ENCODE data around the gene TBC1D10A.

TBC1D10A gene

DNA sequence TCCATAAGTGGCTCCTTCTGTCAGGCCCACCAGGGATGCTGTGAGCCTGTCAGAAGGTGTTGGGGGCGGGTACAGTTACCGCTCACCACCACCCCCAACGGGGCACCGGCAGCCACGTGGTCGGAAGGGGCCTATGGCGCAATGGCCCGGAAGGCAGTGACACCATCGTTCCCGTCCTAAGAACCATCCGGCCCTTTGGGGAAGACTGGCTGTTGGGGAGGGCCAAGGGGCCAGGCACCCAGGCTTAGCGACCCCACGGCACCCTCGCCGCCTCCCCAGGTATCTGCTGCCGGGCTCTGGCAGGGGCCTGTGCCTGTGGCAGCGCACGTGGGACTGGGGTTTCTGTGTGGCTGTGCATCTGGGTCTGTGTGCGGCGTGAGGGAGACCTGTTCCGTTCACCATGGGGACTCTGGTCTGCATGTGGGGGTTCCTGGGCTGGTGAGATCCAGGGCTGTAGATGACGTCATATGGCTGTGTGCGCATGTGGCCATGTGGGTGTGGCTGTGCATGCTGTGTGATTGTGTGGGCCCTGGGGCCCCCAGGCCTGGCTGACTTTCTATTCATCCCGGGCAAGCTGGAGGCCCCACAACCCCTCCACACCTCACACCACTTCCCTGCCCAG, 60.8 kb downstream of the TBC1D10A start:
- DNase-seq (ENCODE audit: low spot score): no peak

DNA sequence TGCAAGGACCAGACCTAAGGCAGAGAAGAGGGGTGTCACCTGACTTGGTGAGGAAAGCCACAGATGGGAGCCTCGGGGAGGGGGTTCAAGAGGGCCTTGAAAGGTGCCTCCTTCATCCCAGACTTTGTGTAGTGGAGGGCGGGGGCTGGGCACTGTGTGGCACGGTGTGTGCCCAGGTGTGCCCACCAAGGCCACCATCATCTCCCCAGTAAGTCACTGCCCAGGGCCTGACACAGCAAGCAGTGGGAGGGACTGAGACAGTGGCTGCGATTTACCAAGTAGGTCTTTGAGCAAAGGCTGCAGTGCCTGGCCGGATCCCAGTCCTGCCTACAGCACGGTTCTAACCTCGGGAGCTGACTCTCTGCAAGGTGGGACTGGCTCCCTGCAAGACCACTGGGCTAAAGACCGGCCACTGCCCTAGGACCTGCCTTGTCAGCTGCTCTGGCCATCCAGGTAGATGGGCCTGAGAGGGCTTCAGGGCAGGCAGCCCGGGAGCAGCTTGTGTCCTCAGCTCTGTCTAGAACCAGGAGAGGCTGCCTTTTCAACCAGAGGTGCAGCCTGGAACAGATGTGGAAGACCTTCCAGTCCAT, 61.5 kb downstream of the TBC1D10A start:
- DNase-seq (ENCODE audit: low spot score): no peak

DNA sequence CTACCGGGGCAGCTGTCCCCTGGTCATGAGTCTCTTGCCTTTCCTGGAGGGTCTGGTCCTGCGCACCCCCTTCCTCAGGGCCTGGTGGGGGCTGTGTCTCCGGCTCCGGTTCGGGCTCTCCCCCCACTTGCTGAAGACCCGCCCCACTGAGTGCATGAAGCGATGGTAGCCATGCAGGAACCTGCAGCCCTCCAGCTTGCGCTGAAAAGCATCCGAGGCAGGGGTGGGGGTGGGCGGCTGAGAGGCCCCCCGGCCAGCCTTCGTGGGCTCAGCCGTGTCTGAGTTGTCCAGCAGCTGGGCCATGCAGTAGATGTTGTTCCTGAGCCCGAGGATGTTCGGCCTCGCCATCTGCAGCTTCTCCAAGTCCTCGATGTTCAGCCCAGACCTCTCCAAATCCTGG, 62.9 kb downstream of the TBC1D10A start:
- DNase-seq (ENCODE audit: low spot score): no peak

DNA sequence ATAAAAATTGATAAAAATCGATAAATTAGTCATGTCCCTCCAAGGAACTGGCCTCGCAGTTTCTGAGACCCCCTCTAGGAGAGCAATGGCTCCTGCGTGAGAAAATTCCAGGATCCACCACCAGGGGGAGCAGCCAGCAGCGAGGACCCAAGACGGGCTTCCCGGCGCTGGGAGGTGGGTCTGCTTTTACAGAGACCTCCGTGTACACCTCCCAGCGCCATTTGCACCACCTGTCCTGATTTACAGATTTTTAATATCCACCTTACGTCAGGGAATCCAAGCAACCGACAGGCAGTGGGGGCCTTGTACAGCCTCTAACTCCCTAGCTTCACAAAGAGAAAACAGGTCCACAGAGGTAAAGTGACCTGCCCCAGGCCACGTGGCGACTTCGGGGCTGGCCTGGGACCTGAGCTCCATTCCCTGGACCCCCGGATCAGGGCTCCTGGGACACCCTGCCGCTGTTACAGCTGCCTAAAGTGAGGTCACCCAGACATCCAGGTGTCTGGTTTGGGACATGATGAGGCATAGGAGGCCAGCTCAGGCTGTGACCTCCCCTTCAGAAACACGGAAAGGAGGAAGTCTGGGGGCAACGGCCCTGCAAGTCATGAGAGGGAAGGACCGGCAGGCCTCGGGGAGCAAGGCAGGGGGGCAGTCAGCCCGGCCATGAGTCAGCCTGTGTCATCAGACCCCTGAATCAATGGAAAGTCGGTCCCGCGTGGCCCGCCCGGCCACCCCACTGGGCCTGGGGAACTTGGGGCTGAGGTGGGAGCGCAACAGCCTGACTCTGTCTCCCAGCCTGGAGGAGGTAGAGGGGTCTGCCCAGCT, 63.6 kb downstream of the TBC1D10A start:
- DNase-seq (ENCODE audit: low spot score): peak; percentile 77

DNA sequence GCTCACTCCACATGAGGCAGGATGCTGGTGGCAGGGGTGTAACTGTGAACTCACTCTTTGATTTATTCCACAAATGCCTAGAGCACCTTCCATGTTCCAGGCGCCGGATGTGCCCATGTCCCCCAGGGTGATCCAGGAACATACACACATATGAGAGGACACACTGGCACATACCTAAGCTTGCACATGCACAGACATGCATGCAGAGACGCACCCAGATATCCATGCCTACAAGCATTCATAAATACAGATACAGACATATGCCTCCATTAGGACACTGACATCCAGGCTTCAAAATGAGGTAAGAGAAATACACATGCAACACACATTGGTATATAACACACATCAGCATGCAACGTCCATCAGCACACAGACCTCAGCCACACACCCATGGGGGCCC, 64.6 kb downstream of the TBC1D10A start:
- DNase-seq (ENCODE audit: low spot score): no peak

DNA sequence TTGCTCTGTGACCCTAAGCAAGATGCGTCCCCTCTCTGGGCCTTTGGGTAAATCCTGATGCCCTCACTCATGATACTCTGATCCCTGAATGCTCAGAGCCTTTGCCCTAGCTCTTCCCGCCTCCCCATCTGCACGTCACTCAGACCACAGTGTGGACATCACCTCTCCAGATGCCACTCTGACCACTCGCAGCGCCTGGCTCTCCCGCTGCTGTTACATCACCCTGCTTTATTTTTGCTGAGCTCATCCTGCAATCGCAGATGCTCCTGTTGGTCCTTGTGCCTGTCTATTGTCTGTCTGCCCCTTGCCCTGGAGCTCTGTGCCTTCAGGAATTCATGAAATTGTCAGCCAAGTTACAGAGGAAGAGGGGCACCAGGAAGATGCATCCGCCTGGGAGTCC, 65.6 kb downstream of the TBC1D10A start:
- no peak for DNase-seq (ENCODE audit: low spot score)

DNA sequence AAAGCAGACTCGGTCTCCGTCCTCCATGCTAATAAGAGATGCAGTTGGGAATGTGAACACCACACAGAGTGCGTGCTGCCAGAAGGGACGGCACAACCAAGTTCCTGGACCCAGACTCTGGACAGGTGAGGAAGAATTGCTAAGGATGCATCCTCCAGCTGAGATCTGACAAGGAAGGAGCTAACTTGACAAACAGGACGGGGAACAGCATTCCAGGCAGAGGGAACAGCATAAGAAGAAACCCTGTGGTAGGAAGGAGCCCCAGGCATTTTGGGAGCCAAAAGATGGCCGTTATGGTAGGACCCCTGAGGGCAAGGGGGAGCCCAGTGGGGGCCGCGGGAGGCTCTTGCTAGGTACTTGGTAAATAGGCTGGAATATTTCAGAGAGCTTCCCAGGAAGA, 66.1 kb downstream of the TBC1D10A start:
- DNase-seq (ENCODE audit: low spot score): no peak

DNA sequence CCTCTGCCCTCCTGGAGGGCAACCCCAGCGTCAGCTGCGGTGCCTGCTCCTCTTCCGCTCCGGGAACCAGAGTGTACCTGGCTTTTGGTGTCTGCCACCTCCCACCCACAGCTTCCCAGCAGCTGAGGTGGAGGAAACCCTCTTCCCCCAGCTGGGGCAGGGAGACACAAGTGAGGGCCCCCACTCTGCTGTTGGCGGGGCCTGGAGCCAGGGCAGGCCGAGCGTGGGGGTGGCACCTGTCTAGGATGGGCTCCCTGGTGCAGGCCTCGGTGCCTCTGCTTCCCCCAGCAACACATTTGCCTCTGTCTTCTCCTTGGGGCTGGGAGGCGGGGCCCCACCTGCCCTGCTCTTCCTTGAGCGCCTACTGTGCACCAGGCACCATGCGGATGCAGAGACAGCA, 66.5 kb downstream of the TBC1D10A start:
- DNase-seq (ENCODE audit: low spot score): no peak

DNA sequence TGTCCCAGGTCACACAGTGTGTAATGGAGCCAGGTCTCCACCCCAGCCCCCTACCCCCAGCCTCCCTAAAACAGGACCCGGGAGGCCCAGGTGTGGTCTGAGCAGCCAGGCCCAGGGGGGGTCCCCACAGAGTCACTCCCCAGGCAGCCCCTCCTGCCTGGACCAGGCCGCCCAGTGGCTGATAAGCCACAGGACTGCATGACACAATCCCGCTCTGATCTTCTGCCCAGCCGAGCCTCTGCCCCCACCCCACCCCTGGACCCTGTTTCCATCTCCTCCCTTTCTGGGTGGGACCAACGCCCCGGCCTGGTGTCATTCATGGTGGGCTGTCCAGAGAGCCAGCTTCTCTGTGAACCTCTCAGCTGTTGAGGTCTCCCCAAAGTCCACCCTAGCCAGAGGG, 72.4 kb downstream of the TBC1D10A start:
- DNase-seq (ENCODE audit: low spot score): no peak

DNA sequence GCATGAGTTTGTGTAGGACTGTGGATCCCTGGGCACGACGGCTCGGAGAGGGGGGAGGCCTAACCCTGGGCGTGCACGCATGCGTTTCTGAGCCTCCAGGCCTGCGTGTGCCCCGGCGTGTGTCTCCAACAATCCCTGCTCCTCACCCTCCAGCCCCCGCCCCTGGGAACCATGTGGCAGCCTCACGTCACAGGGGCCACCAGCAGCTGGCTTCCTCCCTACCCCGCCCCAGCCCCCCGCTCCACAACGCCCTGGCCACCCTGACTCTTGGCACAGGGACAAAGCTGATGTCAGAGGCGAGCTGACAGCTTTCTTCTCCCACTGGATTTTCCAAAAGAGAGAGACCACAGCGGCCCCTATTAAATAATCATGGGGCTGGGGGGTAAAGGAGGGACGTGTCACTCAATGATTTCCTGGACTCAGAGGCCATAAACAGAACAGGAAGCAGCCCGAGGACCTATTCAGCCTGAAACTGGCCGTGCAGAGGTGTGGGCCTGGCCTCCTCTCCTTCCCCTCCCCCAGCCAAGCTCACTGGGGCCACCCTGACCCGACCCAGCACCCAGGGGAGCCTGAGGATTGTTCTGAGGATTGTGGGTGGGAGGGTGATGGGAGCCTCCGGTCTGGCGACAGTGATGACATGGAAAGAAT, 73.4 kb downstream of the TBC1D10A start:
- peak; percentile 92 for DNase-seq (ENCODE audit: low spot score)

DNA sequence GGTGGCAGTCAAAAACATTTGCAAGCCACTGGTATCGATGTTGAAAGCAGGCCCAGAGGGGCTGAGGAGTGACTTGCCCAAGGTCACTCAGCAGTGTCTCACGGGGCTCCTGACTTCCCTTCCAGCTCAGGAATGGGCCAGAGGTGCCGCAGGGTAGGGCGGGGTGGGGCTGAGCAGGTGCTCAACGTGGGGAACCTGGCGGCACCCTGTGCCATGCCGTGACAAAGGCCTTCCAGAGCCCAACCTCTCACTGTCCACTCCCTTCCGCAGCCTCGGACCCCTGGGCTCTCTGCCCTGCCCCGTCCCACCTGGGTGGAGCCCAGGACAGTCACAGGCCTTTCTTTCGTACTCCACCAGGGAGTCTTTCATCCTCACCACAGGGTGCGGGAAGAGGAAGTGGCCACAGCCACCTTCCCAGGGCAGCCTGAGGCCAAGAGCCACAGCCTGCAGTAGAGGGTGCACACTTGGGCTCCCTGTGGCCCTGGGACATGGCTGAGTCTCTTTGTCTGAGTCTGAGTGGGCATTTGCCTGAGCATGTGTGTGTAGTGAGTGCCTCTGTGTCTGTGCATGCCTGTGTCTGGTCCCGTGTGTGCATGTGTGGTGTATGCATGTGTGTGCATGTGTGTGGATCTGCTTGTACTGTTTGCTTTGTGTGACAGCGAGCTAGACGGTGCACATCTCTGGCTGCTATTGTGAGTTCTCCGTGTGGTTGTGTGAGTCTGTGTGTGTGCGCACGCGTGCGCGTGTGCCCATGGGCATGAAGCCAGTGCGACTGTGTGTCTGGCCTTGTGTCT, 74.1 kb downstream of the TBC1D10A start:
- DNase-seq (ENCODE audit: low spot score): no peak

DNA sequence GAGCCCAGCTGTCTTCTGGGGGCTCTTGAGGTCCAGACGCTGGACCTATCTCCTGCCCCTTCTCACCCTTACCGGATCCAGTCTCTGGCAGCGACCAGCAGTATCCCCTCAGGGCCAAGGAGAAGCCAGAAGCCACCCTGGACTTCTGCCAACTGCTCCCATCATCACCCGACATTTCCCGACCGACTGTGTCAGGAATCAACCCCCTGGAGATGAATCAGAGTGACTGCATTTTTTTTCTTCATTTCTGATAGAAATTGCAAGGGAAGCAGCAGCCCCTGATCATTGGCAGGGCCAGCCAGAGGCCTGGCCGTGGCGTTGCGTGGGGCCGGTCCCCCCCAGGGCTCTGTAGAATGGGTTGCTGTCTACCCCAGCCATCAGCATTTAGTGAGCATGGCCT, 75.0 kb downstream of the TBC1D10A start:
- DNase-seq (ENCODE audit: low spot score): peak; percentile 94

DNA sequence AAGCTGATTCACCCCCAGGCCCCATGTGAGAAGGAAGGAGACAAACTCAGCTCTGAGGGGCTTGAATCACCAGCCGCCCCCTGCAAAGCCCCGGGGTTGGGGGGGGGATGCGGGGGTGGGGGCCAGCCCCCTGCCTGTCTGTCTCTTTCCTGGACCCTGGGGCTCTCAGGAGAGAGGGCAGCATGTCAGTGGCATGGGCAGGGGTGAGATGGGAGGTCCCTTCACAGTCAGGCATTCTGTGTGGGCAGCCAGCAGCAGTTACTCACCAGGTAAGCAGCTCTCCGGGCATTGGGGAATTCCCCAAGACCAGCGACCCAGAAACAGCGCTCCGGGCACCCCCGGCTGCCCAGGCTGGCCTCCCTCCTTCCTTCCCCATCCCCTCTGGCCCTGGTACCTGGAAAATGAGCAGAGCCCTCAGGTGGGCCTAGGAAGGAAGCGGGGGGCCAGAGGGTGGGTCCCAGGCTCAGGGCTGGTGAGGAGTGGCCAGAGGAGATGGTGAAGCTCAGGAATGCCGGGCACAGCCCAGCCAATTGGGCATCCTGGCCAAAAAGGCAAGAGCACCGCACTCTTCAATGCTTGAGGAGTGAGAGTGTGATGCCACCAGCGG, 76.0 kb downstream of the TBC1D10A start:
- DNase-seq (ENCODE audit: low spot score): peak; percentile 82

DNA sequence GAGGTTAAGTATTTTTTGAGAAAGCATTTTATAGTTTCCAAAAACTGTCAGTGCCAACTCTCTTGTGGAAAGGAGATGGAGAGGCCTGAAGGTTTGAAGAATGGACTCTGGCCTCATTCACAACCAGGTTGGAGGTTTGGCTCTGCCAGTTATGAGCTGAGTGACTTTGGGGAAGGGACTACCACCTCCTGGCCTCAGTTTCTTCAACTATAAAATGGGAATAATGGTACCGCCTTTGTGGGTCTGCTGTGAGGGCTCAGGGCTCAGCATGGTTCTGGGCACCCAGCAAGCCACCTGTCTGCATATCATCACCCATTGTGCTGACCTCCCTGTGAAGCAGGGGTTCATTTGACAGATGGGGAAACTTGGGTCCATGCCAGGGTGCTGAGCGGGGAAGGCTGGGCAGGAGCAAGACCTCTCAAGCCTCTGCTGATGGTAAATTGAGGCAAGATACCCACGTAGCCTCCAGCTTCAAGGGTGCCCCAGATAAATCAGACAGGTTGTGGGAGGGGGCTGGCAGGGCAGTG, 76.6 kb downstream of the TBC1D10A start:
- no peak for DNase-seq (ENCODE audit: low spot score)

DNA sequence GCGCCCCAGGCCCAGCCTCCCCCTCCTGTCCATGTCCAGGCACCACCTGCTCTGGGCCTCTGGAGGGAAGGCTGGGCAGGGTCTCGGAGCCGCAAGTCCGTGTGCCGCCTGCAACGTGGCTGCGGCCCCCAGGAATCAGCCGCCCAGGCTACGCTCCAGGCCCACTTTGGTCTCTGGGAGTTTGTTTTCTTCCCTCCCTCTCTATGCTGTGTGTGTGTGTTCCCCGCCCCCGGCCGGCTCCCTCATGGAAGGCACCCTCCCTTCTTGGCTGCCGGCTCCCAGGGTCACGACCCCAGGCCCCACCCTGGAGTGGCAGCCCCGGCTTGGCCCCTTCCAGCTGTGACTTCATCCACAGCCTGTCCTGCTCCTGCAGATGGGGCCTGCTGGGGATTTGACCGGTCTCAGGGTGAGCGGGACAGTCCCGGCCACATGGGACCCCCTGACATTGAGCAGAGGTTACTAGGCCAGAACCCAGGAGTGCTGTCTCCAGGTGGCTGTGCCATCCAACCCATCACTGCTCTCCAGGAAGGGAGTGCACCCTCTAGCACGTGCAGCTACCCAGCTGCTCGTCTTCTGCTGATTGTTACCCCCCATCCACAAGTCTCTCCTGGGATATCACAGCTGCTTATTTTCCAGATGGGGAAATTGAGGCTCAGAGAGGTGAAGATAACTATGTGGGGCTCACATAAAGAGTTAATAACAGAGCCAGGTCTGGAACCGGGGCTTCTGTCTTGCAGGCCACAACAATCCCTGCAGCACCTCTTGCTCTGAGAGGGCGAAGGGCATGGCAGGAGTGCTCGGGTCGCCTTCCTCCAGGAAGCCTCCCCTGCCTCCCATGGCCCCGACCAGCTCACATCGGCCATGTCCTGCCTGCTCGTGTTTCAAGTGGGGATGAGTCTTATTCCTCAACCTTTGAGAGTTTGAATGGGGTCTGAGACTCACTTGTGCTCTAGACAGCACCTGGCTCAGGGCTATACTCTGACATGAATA, 77.4 kb downstream of the TBC1D10A start:
- no peak for DNase-seq (ENCODE audit: low spot score)

DNA sequence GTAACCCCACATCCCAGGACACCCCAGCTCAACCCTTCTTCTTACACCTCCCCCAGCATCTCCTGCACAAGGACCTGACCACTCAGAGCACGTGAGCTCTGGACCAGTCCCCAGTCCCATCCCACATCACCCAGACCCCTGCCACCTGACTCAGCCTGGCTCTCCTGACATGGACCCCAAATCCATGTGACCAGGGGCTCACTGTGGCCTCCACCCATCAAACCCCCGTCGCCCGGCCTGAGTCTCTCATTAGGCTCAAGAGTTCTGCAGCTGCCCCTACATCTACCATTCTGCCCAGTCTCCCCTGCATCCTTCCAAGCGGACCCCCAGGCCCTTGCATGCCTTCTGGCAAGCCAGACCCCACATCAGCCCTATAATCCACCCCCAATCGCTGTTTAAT, 78.3 kb downstream of the TBC1D10A start:
- DNase-seq (ENCODE audit: low spot score): no peak

DNA sequence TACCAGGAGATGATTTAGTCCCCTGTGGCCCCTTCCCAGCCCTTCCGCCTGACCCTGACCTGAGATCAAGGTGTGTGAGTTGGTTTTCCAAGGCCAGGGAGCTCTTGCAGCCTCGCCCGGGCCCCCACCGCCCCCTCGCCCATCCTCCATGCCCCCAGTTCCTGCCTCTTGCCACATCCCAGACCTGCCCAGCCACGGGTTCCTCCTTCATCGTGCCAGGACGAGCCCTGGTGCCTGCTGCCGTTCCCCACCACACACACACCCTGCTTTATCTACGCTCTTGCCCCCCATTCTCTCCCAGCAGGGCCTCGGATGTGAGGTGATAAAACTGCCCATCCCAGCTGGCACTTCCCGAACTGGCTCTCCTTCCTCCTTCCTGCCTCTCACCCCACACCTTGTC, 78.8 kb downstream of the TBC1D10A start:
- no peak for DNase-seq (ENCODE audit: low spot score)

DNA sequence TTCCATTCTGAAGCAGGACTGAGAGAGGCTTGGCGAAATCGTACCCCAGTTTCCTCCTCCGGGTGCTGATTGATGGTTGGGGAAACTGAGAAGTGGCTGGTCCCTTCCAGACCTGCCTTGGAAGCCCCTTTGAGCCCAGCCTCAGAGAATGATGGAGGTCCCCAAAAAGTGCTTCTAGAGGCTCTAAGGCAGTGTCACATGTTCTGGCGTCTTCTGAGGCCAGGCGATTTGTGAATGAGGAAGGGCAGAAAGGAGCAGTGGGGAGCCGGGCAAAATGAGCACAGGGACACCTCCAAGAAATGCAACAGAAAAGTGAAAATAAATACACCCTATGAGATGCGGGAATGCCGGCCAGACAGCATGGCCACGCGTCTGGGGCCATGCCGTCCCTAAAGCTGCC, 79.2 kb downstream of the TBC1D10A start:
- DNase-seq (ENCODE audit: low spot score): no peak

DNA sequence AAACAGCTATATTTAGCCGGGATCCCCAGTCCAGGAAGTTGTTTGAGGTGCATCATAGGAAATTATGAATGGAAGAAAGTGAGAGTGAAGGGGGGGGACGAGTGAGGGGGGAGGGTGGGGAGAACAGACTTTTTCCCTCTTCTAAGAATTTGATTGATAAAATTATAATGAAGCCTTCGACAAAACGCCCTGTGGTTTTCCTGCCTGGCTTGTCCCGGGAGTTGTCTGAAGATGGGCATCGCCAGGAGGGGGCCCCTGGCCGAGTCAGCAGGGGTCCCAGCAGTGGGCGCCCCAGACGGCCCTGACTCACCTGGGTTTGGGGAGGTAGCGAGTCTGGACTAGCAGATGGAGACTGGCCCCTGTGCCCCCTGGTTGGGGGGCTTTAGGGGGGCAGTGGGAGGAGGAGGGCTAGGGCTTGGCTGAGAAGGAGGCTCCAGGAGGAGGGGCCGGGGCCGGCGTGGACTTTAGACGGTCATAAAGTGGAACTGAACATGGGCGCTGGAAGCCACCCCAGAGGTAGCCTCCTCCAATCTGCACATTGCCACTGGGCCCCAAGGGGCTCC, 79.8 kb downstream of the TBC1D10A start:
- DNase-seq (ENCODE audit: low spot score): peak; percentile 92

Measured in hepatic stellate cell (primary cell).